Retinal pigment epithelial cell (primary cell): ENCODE data around the gene AP1AR.
"Not testable (repeated sequence)": the region's sequence is repeated elsewhere in the genome, so short reads cannot be mapped to it uniquely, and the experiment has no call there.

ENCODE experiments used
- DNase-seq: peaks from one replicate; pipeline ENCODE4 v3.0.0-alpha.2; 2010; ENCODE audit warnings: low read depth
- H3K4me3 ChIP-seq: 2 replicates; pipeline ENCODE4 v1.5.1; 2011; ENCODE audit warnings: mild to moderate bottlenecking, low read length, control low read depth, moderate library complexity
- CTCF ChIP-seq: conservative IDR thresholded peaks from 2 replicates; pipeline ENCODE4 v1.5.1; 2011; ENCODE audit warnings: low read depth, low read length, control low read depth, inconsistent platforms

Gene AP1AR

DNA sequence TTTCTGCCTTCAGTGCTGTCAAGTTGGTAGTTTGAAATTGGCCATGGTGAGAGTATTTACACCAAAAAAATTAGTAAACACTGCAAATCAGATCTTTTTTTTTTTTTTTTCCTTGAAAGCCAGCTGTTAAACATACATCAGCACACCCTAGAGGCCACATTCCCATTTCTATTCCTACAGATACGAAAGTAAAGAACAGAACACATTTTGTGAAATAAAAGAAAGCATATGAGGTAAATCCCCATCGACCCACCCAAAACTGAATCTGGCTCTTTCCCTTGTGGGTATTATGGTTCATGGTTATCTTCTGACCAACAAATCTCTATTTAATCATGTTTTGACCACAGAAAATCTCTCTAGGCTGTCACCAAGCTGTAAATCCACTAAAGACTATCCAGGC lies 41.8 kb upstream of the AP1AR start:
- TF ChIP-seq CTCF, result peak; percentile 21
- H3K4me3 ChIP-seq, result no peak overlapping the region
- no peak for DNase-seq

DNA sequence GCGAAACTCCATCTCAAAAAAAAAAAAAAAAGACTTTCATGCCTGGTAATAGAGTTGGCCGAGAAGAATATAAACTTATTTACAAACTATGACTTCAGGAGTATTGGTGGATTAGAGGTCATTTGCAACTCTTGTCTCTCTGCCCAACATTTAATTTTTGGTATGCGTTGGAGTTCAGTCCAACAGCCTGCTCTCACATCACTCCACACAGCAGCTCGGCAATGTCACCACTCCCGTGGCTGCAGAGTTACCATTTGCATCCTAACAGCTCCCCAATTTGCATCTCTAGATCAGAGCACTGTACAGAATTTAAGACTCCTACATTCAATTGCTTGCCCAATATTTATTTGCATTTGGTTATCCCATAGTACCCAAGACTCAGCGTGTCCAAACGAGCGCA lies 40.9 kb upstream of the AP1AR start:
- no peak for DNase-seq
- H3K4me3 ChIP-seq, result no peak overlapping the region
- no peak for TF ChIP-seq CTCF

GRCh38 chr4:112196461-112196860 lies 35.1 kb upstream of the AP1AR start:
- DNase-seq, result no peak
- TF ChIP-seq CTCF, result no peak
- H3K4me3 ChIP-seq, result no peak overlapping the region

GRCh38 chr4:112199041-112199440 lies 32.5 kb upstream of the AP1AR start:
- no peak for DNase-seq
- no peak for TF ChIP-seq CTCF
- H3K4me3 ChIP-seq, result no peak overlapping the region

DNA sequence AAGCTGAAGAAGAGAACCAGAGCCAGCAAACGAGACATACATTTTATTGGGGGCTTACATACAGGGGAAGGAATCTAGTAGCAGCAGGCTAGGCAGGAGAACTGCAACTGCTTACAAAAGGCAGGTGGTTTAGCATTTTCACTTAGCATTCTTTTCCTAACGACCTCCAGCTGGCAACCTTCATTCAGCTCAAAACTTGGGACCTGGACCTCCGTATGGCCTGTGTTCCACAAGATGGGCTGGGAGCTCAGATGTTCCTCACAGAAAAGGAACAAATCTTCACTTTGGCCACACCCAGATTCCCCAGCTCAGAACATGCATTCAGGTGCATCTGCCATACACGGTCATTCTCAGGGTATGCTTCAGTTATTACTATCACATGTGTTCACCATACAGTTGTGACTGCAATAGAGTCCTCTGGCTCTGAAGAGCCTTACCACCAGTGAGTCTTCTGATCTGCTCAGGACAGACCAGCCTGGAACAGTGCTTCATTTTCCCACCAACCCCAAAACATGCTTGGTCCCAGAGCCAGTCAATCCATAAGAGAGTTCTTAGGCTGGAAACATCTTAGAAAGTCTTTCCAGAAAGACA lies 29.6 kb upstream of the AP1AR start:
- DNase-seq, result no peak
- H3K4me3 ChIP-seq, result no peak overlapping the region
- no peak for TF ChIP-seq CTCF

GRCh38 chr4:112203593-112203992 lies 28.0 kb upstream of the AP1AR start:
- DNase-seq, result no peak
- no peak overlapping the region for H3K4me3 ChIP-seq
- TF ChIP-seq CTCF, result no peak

DNA sequence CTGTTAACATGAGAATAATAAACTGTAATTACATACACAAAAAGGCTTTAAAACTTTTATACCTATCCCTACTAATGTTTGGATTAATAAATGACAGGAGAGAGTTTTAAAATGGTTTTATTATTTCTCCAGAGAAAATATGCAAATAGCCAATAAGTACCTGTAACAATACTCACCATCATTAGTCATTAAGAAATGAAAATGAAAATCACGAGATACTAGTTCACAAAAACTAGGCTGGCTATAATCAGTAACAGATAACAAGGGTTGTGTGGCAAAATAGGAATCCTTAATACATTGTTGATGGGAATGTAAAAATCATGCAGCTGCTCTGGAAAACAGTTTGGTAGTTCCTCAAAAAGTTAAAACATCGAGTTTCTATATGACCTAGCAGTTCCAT lies 25.2 kb upstream of the AP1AR start:
- no peak for TF ChIP-seq CTCF
- H3K4me3 ChIP-seq, result no peak overlapping the region
- DNase-seq, result no peak

DNA sequence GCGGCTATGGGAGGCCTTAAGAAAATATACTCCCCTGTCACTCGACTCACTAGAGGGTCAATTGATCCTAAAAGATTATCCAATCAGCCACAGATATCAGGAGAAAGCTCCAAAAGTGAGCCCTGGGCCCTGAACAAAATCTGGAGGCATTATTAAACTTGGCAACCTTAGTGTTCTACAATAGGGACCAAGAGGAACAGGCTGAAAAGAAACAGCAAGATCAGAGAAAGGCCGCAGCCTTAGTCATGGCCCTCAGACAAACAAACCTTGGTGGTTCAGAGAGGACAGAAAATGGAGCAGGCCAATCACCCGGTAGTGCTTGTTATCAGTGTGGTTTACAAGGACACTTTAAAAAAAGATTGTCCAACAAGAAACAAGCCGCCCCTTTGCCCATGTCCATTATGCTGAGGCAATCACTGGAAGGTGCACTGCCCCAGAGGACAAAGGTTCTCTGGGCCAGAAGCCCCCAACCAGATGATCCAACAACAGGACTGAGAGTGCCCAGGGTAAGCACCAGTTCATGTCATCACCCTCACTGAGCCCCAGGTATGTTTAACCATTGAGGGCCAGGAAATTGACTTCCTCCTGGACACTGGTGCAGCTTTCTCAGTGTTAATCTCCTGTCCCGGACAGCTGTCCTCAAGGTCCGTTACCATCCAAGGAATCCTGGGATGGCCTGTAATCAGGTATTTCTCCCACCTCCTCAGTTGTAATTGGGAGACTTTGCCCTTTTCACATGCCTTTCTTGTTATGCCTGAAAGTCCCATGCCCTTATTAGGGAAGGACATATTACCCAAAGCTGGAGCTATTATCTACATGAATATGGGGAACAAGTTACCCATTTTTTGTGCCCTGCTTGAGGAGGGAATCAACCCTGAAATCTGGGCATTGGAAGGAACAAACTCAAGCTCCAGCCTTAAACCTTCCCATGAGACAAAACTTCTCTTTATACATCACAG lies 23.2 kb upstream of the AP1AR start:
- H3K4me3 ChIP-seq, DNase-seq: not testable (repeated sequence)
